Parathyroid adenoma (tissue), 2 donors: Measurements from ENCODE around the gene TEX19.

Experiments used
- H2AFZ ChIP-seq: fragments of 300-600 bp; sonication (generic); one replicate; pipeline ENCODE4 v1.7.0; 2017; ENCODE audit warnings: antibody characterized with exemption, mild to moderate bottlenecking
- H3K27ac ChIP-seq: fragments of 300-600 bp; sonication (generic); one replicate; pipeline ENCODE4 v1.7.0; 2017
- H3K27me3 ChIP-seq: fragments of 300-600 bp; sonication (generic); one replicate; pipeline ENCODE4 v1.7.0; 2017; ENCODE audit warnings: low read length; ENCODE audit not compliant: control insufficient read depth, insufficient read depth
- H3K36me3 ChIP-seq: fragments of 300-600 bp; sonication (generic); one replicate; pipeline ENCODE4 v1.7.0; 2017; ENCODE audit warnings: low read length; ENCODE audit not compliant: control insufficient read depth, insufficient read depth
- H3K4me1 ChIP-seq: fragments of 300-600 bp; sonication (generic); one replicate; pipeline ENCODE4 v1.7.0; 2017; ENCODE audit warnings: control low read depth
- H3K4me2 ChIP-seq: fragments of 300-600 bp; sonication (generic); one replicate; pipeline ENCODE4 v1.7.0; 2017; ENCODE audit warnings: low read length
- H3K4me3 ChIP-seq: fragments of 300-600 bp; sonication (generic); one replicate; pipeline ENCODE4 v1.7.0; 2017; ENCODE audit warnings: low read depth, low read length
- H3K79me2 ChIP-seq: fragments of 300-600 bp; sonication (generic); one replicate; pipeline ENCODE4 v1.7.0; 2017; ENCODE audit warnings: control low read depth
- H3K9ac ChIP-seq: fragments of 300-600 bp; sonication (generic); one replicate; pipeline ENCODE4 v1.7.0; 2017; ENCODE audit warnings: mild to moderate bottlenecking
- H3K9me3 ChIP-seq: fragments of 300-600 bp; sonication (generic); one replicate; pipeline ENCODE4 v1.7.0; 2017; ENCODE audit warnings: low read length; ENCODE audit not compliant: control insufficient read depth
- CTCF ChIP-seq: fragments of 300-600 bp; sonication (generic); IDR thresholded peaks from one replicate; pipeline ENCODE4 v1.7.0; 2017; ENCODE audit warnings: antibody characterized with exemption, mild to moderate bottlenecking
- donor health status: primary hyperparathyroidism.

Gene TEX19

DNA sequence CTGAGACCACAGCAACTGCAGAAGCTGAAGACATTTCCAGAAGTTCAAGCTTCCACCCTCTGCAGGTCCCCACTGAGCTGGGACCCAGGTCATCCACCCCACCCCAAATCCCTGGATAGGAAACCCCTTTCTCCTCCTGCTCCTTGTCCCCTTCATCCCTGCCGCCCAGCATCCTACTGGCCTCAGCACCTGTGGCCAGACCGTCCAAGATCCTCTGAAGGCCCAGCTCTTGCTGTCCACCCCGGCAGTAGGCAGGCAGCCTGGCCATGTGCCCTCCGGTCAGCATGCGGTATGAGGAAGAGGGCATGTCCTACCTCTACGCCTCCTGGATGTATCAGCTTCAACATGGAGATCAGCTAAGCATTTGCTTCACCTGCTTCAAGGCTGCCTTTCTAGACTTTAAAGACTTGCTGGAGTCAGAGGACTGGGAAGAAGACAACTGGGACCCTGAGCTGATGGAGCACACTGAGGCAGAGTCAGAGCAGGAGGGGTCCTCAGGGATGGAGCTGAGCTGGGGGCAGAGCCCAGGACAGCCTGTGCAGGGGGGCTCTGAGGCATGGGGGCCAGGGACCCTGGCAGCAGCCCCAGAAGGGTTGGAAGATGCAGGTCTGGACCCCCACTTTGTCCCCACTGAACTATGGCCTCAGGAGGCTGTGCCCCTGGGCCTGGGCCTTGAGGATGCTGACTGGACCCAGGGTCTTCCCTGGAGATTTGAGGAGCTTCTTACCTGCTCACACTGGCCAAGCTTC is 3.0 kb downstream of the TEX19 start:
- H3K27me3 ChIP-seq: no peaks in the 10 kb centered on the region
- H3K4me2 ChIP-seq: no peak overlapping the region
- no peak overlapping the region for H3K4me3 ChIP-seq
- H3K27ac ChIP-seq: no peak overlapping the region
- H3K4me1 ChIP-seq: no peaks in the 10 kb centered on the region
- H3K79me2 ChIP-seq: no peaks in the 10 kb centered on the region
- H2AFZ ChIP-seq: no peak overlapping the region
- TF ChIP-seq CTCF: no peak
- H3K36me3 ChIP-seq: no peaks in the 10 kb centered on the region
- H3K9ac ChIP-seq: no peak overlapping the region
- no peaks in the 10 kb centered on the region for H3K9me3 ChIP-seq

GRCh38 chr17:82365606-82366295 is 6.7 kb downstream of the TEX19 start:
- peaks cover 3% of the 10 kb centered on the region for H3K4me1 ChIP-seq
- H2AFZ ChIP-seq: no peak overlapping the region
- no peak overlapping the region for H3K4me2 ChIP-seq
- H3K9me3 ChIP-seq: no peaks in the 10 kb centered on the region
- H3K9ac ChIP-seq: no peak overlapping the region
- no peak overlapping the region for H3K4me3 ChIP-seq
- H3K79me2 ChIP-seq: no peaks in the 10 kb centered on the region
- H3K36me3 ChIP-seq: no peaks in the 10 kb centered on the region
- no peak overlapping the region for H3K27ac ChIP-seq
- H3K27me3 ChIP-seq: peaks cover 2% of the 10 kb centered on the region
- no peak for TF ChIP-seq CTCF

- Histone ChIP-seq H3K79me2 (no peaks in the 10 kb centered on the region), H3K27me3 (peaks cover 9% of the 10 kb centered on the region), H3K4me2 (no peak overlapping the region), H3K36me3 (no peaks in the 10 kb centered on the region), H3K9me3 (no peaks in the 10 kb centered on the region), H3K4me1 (peaks cover 6% of the 10 kb centered on the region), H3K4me3 (no peak overlapping the region), H3K9ac (no peak overlapping the region), H2AFZ (no peak overlapping the region), H3K27ac (no peak overlapping the region)
- TF ChIP-seq CTCF: no peak
These were observed 7.7 kb downstream of the TEX19 start for GRCh38 chr17:82366749-82367148.

DNA sequence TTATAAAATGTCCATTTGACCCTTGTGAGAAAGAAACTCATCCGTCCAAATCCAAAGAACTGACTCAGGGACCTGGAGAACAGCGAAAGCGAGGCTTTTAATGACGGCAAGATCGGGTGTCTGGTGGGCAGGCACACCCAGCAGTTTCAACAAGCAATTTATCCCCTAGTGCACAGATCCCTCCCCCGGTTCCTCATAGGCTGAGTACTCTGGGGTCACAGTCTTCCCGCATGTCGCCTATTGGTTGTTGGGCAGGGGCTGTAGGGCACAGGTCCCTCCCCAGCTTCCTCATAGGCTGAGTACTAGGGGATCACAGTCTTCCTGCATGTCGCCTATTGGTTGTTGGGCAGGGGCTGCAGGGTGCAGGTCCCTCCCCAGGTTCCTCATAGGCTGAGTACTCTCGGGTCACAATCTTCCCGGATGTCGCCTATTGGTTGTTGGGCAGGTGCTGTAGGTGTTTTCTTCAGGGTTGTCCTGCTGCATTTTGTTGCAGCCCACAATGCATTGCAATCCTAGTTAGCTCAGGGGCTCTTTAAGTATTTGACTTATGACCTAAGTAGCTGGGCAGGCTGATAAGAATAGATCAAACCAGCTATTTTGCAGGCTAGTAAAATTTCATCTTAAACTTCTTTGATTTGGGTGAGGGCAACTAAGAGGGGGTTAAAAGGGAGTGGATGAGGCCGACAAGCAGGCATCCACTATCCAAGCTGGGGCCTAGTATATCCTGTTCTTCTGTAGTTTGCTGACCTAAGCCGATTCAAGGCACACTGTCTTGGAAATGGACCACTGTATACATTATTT is 8.9 kb downstream of the TEX19 start:
- H3K4me1 ChIP-seq: peaks cover 6% of the 10 kb centered on the region
- H3K27me3 ChIP-seq: peaks cover 16% of the 10 kb centered on the region
- H3K9me3 ChIP-seq: no peaks in the 10 kb centered on the region

More for the DNA sequence above, 8.9 kb downstream of the TEX19 start:
- Histone ChIP-seq H3K4me3 (no peak overlapping the region), H3K4me2 (no peak overlapping the region), H2AFZ (no peak overlapping the region), H3K36me3 (no peaks in the 10 kb centered on the region), H3K27ac (no peak overlapping the region), H3K79me2 (no peaks in the 10 kb centered on the region), H3K9ac (no peak overlapping the region)
- TF ChIP-seq CTCF: no peak
